HG03432 (cell line): ENCODE measurements around the gene CASTOR1.
A peak's percentile ranks its signal among the peaks of the same experiment; 100 is the strongest.

Experiments
- ATAC-seq: cut with Tn5 transposase; IDR thresholded peaks from one replicate; pipeline ENCODE4 v1.9.1; 2021; ENCODE audit warnings: mild to moderate bottlenecking, moderate library complexity; ENCODE audit not compliant: unreplicated experiment

Gene CASTOR1

GRCh38 chr22:30266445-30267381 is 22.6 kb downstream of the CASTOR1 start, which contains the start of gene OSM:
Gene OSM, minus strand, starts transcription at chr22:30266851. Its CDS starts 52 bp downstream, at chr22:30266799.
- peak; percentile 15 for ATAC-seq

- peak; percentile 69 for ATAC-seq
Observed at GRCh38 chr22:30265823-30266444, 23.4 kb downstream of the CASTOR1 start.

GRCh38 chr22:30265131-30265720 is 24.1 kb downstream of the CASTOR1 start:
- no peak for ATAC-seq

GRCh38 chr22:30263883-30264282 is 25.4 kb downstream of the CASTOR1 start:
- no peak for ATAC-seq

- ATAC-seq, result no peak
Observed at GRCh38 chr22:30262917-30263741, 26.2 kb downstream of the CASTOR1 start.

GRCh38 chr22:30262112-30262511 is 27.2 kb downstream of the CASTOR1 start:
- no peak for ATAC-seq

- no peak for ATAC-seq
Observed at GRCh38 chr22:30261134-30261533, 28.2 kb downstream of the CASTOR1 start.

- ATAC-seq, result no peak
Observed at GRCh38 chr22:30260682-30261081, 28.6 kb downstream of the CASTOR1 start.

- no peak for ATAC-seq
Observed at GRCh38 chr22:30260276-30260675, 29.0 kb downstream of the CASTOR1 start.

- ATAC-seq, result no peak
Observed at GRCh38 chr22:30254314-30254713, 35.0 kb downstream of the CASTOR1 start.

- no peak for ATAC-seq
Observed at GRCh38 chr22:30253205-30253852, 36.0 kb downstream of the CASTOR1 start.

GRCh38 chr22:30252411-30253204 is 36.7 kb downstream of the CASTOR1 start:
- ATAC-seq, result no peak

GRCh38 chr22:30251711-30252110 is 37.6 kb downstream of the CASTOR1 start:
- no peak for ATAC-seq

- no peak for ATAC-seq
Observed at GRCh38 chr22:30250661-30251267, 38.5 kb downstream of the CASTOR1 start.

- no peak for ATAC-seq
Observed at GRCh38 chr22:30250039-30250565, 39.2 kb downstream of the CASTOR1 start.

GRCh38 chr22:30249049-30250038 is 40.0 kb downstream of the CASTOR1 start:
- ATAC-seq, result no peak

- ATAC-seq, result no peak
Observed at GRCh38 chr22:30248484-30248883, 40.8 kb downstream of the CASTOR1 start.

GRCh38 chr22:30247974-30248373 is 41.3 kb downstream of the CASTOR1 start:
- ATAC-seq, result no peak
